Uterus (tissue), 4 donors: Measurements from ENCODE around the gene RALGPS2. TPM values are rescaled to one million over a fixed set of nuclear protein-coding genes. Genes with fewer than 3 reads are reported as not detected.
A peak's percentile ranks its signal among the peaks of the same experiment; 100 is the strongest.
"Not testable (repeated sequence)": the region's sequence is repeated elsewhere in the genome, so short reads cannot be mapped to it uniquely, and the experiment has no call there.

ENCODE experiments used
- DNase-seq, 2 donors: peaks; one replicate each; pipeline ENCODE4 v3.0.0-alpha.2; 2019 to 2020
- H3K27ac ChIP-seq, 2 donors: fragments of 200-600 bp; sonication (generic); 1 replicate in 1 of 2; 2 replicates in 1 of 2; pipeline ENCODE4 v1.5.1; 2016 to 2018
- H3K27me3 ChIP-seq, 2 donors: fragments of 200-600 bp; sonication (generic); one replicate each; pipeline ENCODE4 v1.5.1; 2018 to 2019; ENCODE audit warnings: control low read depth in 1 of 2
- H3K36me3 ChIP-seq, 2 donors: fragments of 200-600 bp; sonication (generic); one replicate each; pipeline ENCODE4 v1.5.1; 2019; ENCODE audit warnings: control low read depth in 1 of 2
- H3K4me1 ChIP-seq, 2 donors: fragments of 200-600 bp; sonication (generic); one replicate each; pipeline ENCODE4 v1.5.1; 2018 to 2019; ENCODE audit warnings: control low read depth in 1 of 2
- H3K4me3 ChIP-seq, 2 donors: fragments of 200-600 bp; sonication (generic); 1 replicate in 1 of 2; 2 replicates in 1 of 2; pipeline ENCODE4 v1.5.1; 2018 to 2019; ENCODE audit warnings: mild to moderate bottlenecking in 1 of 2
- H3K9me3 ChIP-seq, 2 donors: fragments of 200-600 bp; sonication (generic); one replicate each; pipeline ENCODE4 v1.5.1; 2019; ENCODE audit warnings: control low read depth in 1 of 2
- POLR2A ChIP-seq, 2 donors: fragments of 450-650 bp; IDR thresholded peaks; one replicate each; pipeline ENCODE4 v1.6.1; 2016; ENCODE audit warnings: antibody characterized with exemption in 2 of 2, mild to moderate bottlenecking in 1 of 2, moderate library complexity in 1 of 2
- intact Hi-C: fragments of 100-400 bp; cut with DNase I; formaldehyde crosslinking; loops from one replicate; pipeline ENCODE4 v1.15.1; 2023; ENCODE audit warnings: low total_unique reads
- total RNA-seq, 4 donors: library from RNA; depleted of rRNA in 3 of 4; stranded (reverse); fragments of >200 nt in 3 of 4; gene quantifications; one replicate each; pipeline versions ENCODE4 v1.1.0 to v1.2.4, GENCODE V29; 2014 to 2023
- TF ChIP-seq, protein P1 (sequence below), 4 experiments: fragments of 200-600 bp in 2 of 4; fragments of 450-650 bp in 2 of 4; sonication (generic) in 2 of 4; IDR thresholded peaks; one replicate each; pipeline ENCODE4 v1.5.1; 2016 to 2019; ENCODE audit warnings: antibody characterized with exemption in 4 of 4, mild to moderate bottlenecking in 2 of 4, moderate library complexity in 1 of 4
- donor health status: DM: yes; HTN: yes; CAD: no.

RALGPS2 gene
- total RNA-seq, 4 donors from 2014 or later = 4.9 to 109 (median 24.7) TPM

DNA sequence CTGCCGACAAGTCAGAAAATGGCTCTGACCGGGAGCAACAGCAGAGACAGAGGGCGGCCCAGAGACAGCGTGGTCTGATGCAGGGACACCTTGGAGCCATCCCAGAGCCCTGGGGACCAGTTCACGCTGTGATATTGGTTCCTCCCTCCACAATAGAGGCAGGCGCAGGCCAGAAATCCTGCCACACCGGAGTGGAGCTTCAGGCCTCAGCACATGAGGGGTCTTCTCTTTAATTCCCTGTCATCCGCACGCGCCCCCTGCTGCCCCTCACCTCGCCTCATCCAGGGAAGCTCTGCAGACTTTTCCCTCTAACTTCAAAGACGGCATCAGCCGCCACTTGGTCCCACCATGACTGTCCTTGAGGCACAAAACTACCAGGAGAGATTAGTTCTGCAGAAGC, 221.4 kb downstream of the RALGPS2 start:
- intact Hi-C loops = no loop called here
- no peak for TF ChIP-seq POLR2A (IDR thresholded peaks at IDR 0.05)
- TF ChIP-seq, protein P1, sequence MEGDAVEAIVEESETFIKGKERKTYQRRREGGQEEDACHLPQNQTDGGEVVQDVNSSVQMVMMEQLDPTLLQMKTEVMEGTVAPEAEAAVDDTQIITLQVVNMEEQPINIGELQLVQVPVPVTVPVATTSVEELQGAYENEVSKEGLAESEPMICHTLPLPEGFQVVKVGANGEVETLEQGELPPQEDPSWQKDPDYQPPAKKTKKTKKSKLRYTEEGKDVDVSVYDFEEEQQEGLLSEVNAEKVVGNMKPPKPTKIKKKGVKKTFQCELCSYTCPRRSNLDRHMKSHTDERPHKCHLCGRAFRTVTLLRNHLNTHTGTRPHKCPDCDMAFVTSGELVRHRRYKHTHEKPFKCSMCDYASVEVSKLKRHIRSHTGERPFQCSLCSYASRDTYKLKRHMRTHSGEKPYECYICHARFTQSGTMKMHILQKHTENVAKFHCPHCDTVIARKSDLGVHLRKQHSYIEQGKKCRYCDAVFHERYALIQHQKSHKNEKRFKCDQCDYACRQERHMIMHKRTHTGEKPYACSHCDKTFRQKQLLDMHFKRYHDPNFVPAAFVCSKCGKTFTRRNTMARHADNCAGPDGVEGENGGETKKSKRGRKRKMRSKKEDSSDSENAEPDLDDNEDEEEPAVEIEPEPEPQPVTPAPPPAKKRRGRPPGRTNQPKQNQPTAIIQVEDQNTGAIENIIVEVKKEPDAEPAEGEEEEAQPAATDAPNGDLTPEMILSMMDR (IDR thresholded peaks at IDR 0.05) = no peak
- Histone ChIP-seq H3K4me3 (no peak overlapping the region), H3K27ac (peak overlapping the region; percentile 24 to 30), H3K36me3 (no peaks in the 10 kb centered on the region), H3K4me1 (peaks cover 0 to 6% of the 10 kb centered on the region in 2 donors), H3K9me3 (no peaks in the 10 kb centered on the region), H3K27me3 (no peaks in the 10 kb centered on the region)
- DNase-seq = no peak

DNA sequence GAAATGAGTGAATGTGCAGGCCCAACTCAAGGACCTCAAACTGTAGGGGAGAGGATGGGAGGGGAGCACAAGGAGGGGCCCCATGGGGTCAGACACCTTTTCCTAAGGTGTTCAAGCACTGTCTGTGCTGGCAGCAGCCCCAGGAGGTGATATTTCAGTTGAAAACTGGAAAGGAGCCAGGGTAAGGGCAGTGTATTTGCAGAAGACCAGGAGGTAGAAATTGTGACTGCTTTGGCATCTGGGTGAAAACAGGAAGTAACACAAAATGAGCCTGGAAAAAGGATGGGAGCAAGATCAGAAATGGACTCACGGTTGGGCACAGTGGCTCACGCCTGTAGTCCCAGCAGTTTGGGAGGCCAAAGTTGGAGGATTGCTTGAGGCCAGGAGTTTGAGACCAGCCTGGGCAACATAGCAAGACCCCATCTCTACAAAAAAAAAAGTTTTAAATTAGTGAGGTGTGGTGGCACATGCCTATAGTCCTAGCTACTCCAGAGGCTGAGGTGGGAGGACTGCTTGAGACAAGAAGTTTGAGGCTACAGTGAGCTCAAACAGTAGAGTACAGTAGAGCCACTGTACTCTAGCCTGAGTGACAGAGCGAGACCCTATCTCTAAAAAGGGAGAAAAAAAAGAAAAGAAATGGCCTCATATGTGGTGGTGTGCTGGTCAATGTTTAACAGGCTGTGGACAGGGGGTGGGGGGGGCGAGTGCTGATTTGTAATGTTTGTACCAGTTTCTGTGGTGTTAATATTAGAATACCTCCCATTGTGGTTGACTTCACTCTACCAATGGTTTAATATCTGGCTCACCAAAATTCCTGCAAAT, 222.0 kb downstream of the RALGPS2 start:
- no peak for TF ChIP-seq POLR2A (IDR thresholded peaks at IDR 0.05)
- TF ChIP-seq, protein P1 (IDR thresholded peaks at IDR 0.05) = no peak
- Histone ChIP-seq H3K4me1 (no peaks in the 10 kb centered on the region), H3K4me3 (no peak overlapping the region), H3K27me3 (no peaks in the 10 kb centered on the region), H3K9me3 (no peaks in the 10 kb centered on the region), H3K36me3 (no peaks in the 10 kb centered on the region), H3K27ac (peak overlapping the region; percentile 24 to 30)
- intact Hi-C loops = no loop called here
- DNase-seq = no peak

DNA sequence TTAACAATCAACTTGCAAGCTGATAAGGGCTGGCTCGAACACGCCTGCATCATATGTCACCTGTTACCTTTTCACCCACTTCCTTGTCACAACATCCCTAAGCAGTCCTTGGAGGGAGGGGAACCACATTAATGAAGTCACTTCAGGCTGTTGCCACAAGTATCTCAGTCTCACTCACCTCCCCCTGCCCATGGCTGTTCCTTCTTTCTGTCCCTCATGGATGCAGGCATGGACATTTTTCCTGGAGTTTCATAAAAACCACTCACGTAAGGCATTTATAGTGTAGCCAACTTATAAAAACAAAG, 222.6 kb downstream of the RALGPS2 start:
- Histone ChIP-seq H3K27ac (no peak overlapping the region), H3K36me3 (no peaks in the 10 kb centered on the region), H3K9me3 (no peaks in the 10 kb centered on the region), H3K4me3 (no peak overlapping the region), H3K4me1 (no peaks in the 10 kb centered on the region), H3K27me3 (no peaks in the 10 kb centered on the region)
- TF ChIP-seq, protein P1 (IDR thresholded peaks at IDR 0.05) = no peak
- TF ChIP-seq POLR2A (IDR thresholded peaks at IDR 0.05) = no peak
- intact Hi-C loops = no loop called here
- DNase-seq = no peak

DNA sequence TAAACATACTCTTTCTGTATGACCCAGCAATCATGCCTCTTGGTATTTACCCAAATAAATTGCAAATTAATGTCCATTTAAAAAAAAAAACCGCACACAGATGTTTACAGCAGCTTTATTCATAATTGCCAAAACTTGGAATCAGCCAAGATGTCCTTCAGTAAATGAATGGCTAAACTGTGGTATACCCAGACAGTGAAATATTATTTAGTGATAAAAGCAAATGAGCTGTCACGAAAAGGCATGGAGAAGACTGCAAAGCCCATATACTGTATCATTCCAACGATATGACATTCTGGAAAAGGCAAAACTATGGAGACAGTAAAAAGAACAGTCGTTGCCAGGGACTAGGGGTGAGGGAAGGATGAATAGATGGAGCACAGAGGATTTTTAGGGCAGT, 223.6 kb downstream of the RALGPS2 start:
- no peak overlapping the region for H3K27ac ChIP-seq
- no peaks in the 10 kb centered on the region for H3K9me3 ChIP-seq
- intact Hi-C loops = no loop called here
- H3K27me3 ChIP-seq = no peaks in the 10 kb centered on the region
- no peak for DNase-seq
- TF ChIP-seq, protein P1 (IDR thresholded peaks at IDR 0.05) = no peak
- TF ChIP-seq POLR2A (IDR thresholded peaks at IDR 0.05) = no peak
- no peaks in the 10 kb centered on the region for H3K36me3 ChIP-seq
- H3K4me3 ChIP-seq = no peak overlapping the region
- peaks cover 0 to 4% of the 10 kb centered on the region in 2 donors for H3K4me1 ChIP-seq

DNA sequence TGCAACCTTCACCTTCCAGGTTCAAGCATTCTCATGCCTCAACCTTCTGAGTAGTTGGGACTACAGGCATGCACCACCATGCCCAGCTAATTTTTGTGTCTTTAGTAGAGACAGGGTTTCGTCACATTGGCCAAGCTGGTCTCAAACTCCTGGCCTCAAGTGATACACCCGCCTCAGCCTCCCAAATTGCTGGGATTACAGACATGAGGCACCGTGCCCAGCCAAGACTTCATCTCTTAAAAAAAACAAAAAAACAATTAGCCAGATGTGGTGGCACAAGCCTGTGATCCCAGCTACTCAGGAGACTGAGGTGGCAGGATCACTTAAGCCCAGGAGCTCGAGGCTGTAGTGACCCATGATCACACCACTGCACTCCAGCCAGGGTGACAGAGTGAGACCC, 224.8 kb downstream of the RALGPS2 start:
- H3K27me3 ChIP-seq, H3K9me3 ChIP-seq, H3K4me3 ChIP-seq, H3K27ac ChIP-seq, H3K36me3 ChIP-seq, H3K4me1 ChIP-seq, intact Hi-C loops, DNase-seq: not testable (repeated sequence)
